CD8-positive, alpha-beta memory T cell (primary cell): ENCODE measurements around the gene TRAF2. TPM values are rescaled to one million over a fixed set of nuclear protein-coding genes. Genes with fewer than 3 reads are reported as not detected.

ENCODE experiments used
- CTCF ChIA-PET: fragments of 350-600 bp; sonication (Branson Sonifier 250); formaldehyde crosslinking; loops from one replicate; lab custom pipeline; 2021; ENCODE audit warnings: antibody characterized with exemption; lab: Charles Lee
- POLR2A ChIA-PET: fragments of 350-600 bp; sonication (Branson Sonifier 250); formaldehyde crosslinking; loops from one replicate; lab custom pipeline; 2021; ENCODE audit warnings: antibody characterized with exemption; lab: Charles Lee
- DNase-seq, 5 donors: peaks; one replicate each; pipeline versions ENCODE4 v3.0.0 to v3.0.0-alpha.2; 2020 to 2022; ENCODE audit warnings: mixed read lengths in 1 of 5
- H3K27ac ChIP-seq: one replicate; pipeline ENCODE4 v1.7.0; 2013; ENCODE audit warnings: low read depth, mild to moderate bottlenecking, low read length, moderate library complexity
- H3K27me3 ChIP-seq: 2 replicates; pipeline ENCODE4 v1.7.0; 2013; ENCODE audit warnings: low read length, mild to moderate bottlenecking; ENCODE audit not compliant: insufficient read depth, poor library complexity, severe bottlenecking
- H3K36me3 ChIP-seq: 2 replicates; pipeline ENCODE4 v1.7.0; 2013; ENCODE audit warnings: mild to moderate bottlenecking, low read length, moderate library complexity; ENCODE audit not compliant: insufficient read depth
- H3K4me1 ChIP-seq: 2 replicates; pipeline ENCODE4 v1.7.0; 2013; ENCODE audit warnings: mild to moderate bottlenecking, low read length, moderate library complexity; ENCODE audit not compliant: insufficient read depth
- H3K4me3 ChIP-seq: 2 replicates; pipeline ENCODE4 v1.7.0; 2013; ENCODE audit warnings: mild to moderate bottlenecking, low read length
- H3K9me3 ChIP-seq: 2 replicates; pipeline ENCODE4 v1.7.0; 2013; ENCODE audit warnings: mild to moderate bottlenecking, low read length
- H3K27ac Mint-ChIP-seq, 8 donors: one replicate each; pipeline ENCODE4 v1.8.0; 2020 to 2021; ENCODE audit warnings: mixed read lengths in 8 of 8, mild to moderate bottlenecking in 6 of 8, inconsistent platforms in 3 of 8, moderate library complexity in 3 of 8
- H3K27me3 Mint-ChIP-seq, 2 donors: one replicate each; pipeline ENCODE4 v1.8.0; 2020 to 2021; ENCODE audit warnings: mixed read lengths in 2 of 2, mild to moderate bottlenecking in 1 of 2, moderate library complexity in 1 of 2
- H3K36me3 Mint-ChIP-seq, 3 donors: one replicate each; pipeline ENCODE4 v1.8.0; 2020 to 2021; ENCODE audit warnings: mixed read lengths in 3 of 3, inconsistent platforms in 1 of 3, mild to moderate bottlenecking in 1 of 3
- H3K4me1 Mint-ChIP-seq, 3 donors: one replicate each; pipeline ENCODE4 v1.8.0; 2020 to 2021; ENCODE audit warnings: mixed read lengths in 3 of 3, inconsistent platforms in 1 of 3, mild to moderate bottlenecking in 1 of 3
- H3K4me3 Mint-ChIP-seq, 7 donors: one replicate each; pipeline ENCODE4 v1.8.0; 2020 to 2021; ENCODE audit warnings: mixed read lengths in 7 of 7, mild to moderate bottlenecking in 6 of 7, moderate library complexity in 4 of 7, inconsistent platforms in 2 of 7
- H3K9me3 Mint-ChIP-seq, 5 donors: one replicate each; pipeline ENCODE4 v1.8.0; 2020 to 2022; ENCODE audit warnings: mixed read lengths in 5 of 5, mild to moderate bottlenecking in 3 of 5, moderate library complexity in 2 of 5, inconsistent platforms in 1 of 5
- polyA plus RNA-seq: library from polyadenylated mRNA; unstranded; fragments of 300-500 nt; fragmentation: Illumina TruSeq; gene quantifications from one replicate; pipeline ENCODE4 v1.2.3, GENCODE V29; 2021
- total RNA-seq, 2 experiments: library from RNA; stranded (reverse); gene quantifications; one replicate each; pipeline ENCODE4 v1.2.3, GENCODE V29; 2021

The TRAF2 gene
- total and polyA plus RNA-seq, 3 experiments from 2014 or later: 23.1 to 60.5 (median 53.2) TPM

DNA sequence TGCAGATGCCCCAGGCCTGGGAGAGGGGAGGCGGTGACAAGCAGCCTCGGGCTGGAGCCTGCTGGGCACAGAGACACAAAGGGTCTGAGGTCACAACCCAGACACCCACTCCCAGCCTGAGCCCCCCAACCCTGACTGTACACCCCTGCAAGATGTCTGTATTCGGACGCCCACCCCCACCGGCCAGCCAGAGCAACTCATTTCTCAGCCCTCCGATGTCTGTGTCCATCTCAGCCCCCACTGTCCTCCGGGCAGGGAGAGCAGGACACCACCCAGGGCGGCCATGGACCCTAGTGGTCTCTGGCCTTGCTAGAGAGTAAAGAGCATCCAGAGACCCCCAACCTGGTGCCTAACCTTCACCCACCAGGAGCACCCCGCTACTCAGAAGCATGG lies 69.6 kb downstream of the TRAF2 start:
- Histone ChIP-seq H3K27ac (no peak overlapping the region), H3K9me3 (no peaks in the 10 kb centered on the region), H3K4me1 (peaks cover 17% of the 10 kb centered on the region), H3K36me3 (no peaks in the 10 kb centered on the region), H3K27me3 (no peaks in the 10 kb centered on the region), H3K4me3 (no peak overlapping the region)
- no peak for DNase-seq
- H3K27me3 Mint-ChIP-seq: no peaks in the 10 kb centered on the region
- H3K27ac Mint-ChIP-seq: no peak overlapping the region
- H3K4me3 Mint-ChIP-seq: no peak overlapping the region
- peaks cover 0 to 5% (median 2%) of the 10 kb centered on the region in 5 donors for H3K9me3 Mint-ChIP-seq
- peaks cover 20 to 55% (median 20%) of the 10 kb centered on the region in 3 donors for H3K4me1 Mint-ChIP-seq
- POLR2A ChIA-PET: interaction anchor here (0.5 kb wide), 1 partner anchor 111 kb away, joined by 3 read pairs; no protein-coding TSS in a partner anchor
- H3K36me3 Mint-ChIP-seq: peaks cover 0 to 12% (median 0%) of the 10 kb centered on the region in 3 donors
- CTCF ChIA-PET: no interaction called here

DNA sequence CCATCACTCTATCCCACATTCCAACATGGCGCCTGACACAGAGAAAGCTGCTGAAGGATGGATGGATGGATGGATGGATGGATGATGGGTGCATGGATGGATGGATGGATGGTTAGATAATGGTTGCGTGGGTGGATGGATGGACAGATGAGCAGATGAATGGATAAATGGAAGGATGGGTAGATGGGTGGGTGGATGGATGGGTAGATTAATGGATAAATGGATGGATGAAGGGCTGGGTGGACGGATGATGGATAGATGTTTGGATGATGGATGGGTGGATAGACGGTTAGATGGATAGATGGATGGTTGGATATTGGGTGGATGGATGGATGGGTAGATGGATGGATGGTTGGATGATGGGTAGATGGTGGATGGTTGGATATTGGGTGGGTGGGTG lies 70.3 kb downstream of the TRAF2 start:
- Histone ChIP-seq H3K9me3 (no peaks in the 10 kb centered on the region), H3K4me3 (no peak overlapping the region), H3K27me3 (no peaks in the 10 kb centered on the region), H3K36me3 (no peaks in the 10 kb centered on the region), H3K4me1 (peaks cover 21% of the 10 kb centered on the region), H3K27ac (no peak overlapping the region)
- CTCF ChIA-PET: no interaction called here
- no peak for DNase-seq
- Mint-ChIP-seq H3K36me3 (peaks cover 0 to 12% (median 0%) of the 10 kb centered on the region in 3 donors), H3K27ac (peak overlapping the region in 3 of 8 donors; percentile 33 to 73 (median 46)), H3K9me3 (peaks cover 0 to 5% (median 2%) of the 10 kb centered on the region in 5 donors), H3K4me1 (peaks cover 21 to 58% (median 22%) of the 10 kb centered on the region in 3 donors), H3K27me3 (no peaks in the 10 kb centered on the region), H3K4me3 (peak overlapping the region in 3 of 7 donors; percentile 25 to 55 (median 54))
- POLR2A ChIA-PET: no interaction called here

- Histone ChIP-seq H3K27ac (no peak overlapping the region), H3K4me1 (peaks cover 25% of the 10 kb centered on the region), H3K4me3 (no peak overlapping the region), H3K9me3 (no peaks in the 10 kb centered on the region), H3K27me3 (no peaks in the 10 kb centered on the region), H3K36me3 (no peaks in the 10 kb centered on the region)
- Mint-ChIP-seq H3K27ac (peak overlapping the region in 2 of 8 donors; percentile 33 to 74), H3K4me1 (peaks cover 21 to 67% (median 22%) of the 10 kb centered on the region in 3 donors), H3K9me3 (peaks cover 0 to 5% (median 2%) of the 10 kb centered on the region in 5 donors), H3K27me3 (no peaks in the 10 kb centered on the region), H3K4me3 (no peak overlapping the region), H3K36me3 (peaks cover 0 to 12% (median 0%) of the 10 kb centered on the region in 3 donors)
- POLR2A ChIA-PET: no interaction called here
- CTCF ChIA-PET: interaction anchor here (1.2 kb wide), 1 partner anchor 90 kb away, joined by 3 read pairs; no protein-coding TSS in a partner anchor
- DNase-seq: no peak
Observed at GRCh38 chr9:136957461-136957860, 71.1 kb downstream of the TRAF2 start.

- no peak overlapping the region for H3K27ac ChIP-seq
- ChIA-PET POLR2A (no interaction called here), CTCF (interaction anchor here (0.9 to 1.2 kb wide), 3 partner anchors 13 to 89 kb away, joined by 3 to 5 read pairs (median 3); partner anchors contain the start of gene C8G)
- H3K9me3 Mint-ChIP-seq: peaks cover 0 to 5% (median 2%) of the 10 kb centered on the region in 5 donors
- no peaks in the 10 kb centered on the region for H3K9me3 ChIP-seq
- H3K27ac Mint-ChIP-seq: peak overlapping the region in 5 of 8 donors; percentile 32 to 89 (median 83)
- peaks cover 26 to 71% (median 26%) of the 10 kb centered on the region in 3 donors for H3K4me1 Mint-ChIP-seq
- no peak overlapping the region for H3K4me3 ChIP-seq
- peaks cover 30% of the 10 kb centered on the region for H3K4me1 ChIP-seq
- H3K4me3 Mint-ChIP-seq: peak overlapping the region in 2 of 7 donors; percentile 44 to 48
- no peaks in the 10 kb centered on the region for H3K36me3 ChIP-seq
- no peak for DNase-seq
- H3K27me3 ChIP-seq: no peaks in the 10 kb centered on the region
- no peaks in the 10 kb centered on the region for H3K27me3 Mint-ChIP-seq
- peaks cover 0 to 12% (median 0%) of the 10 kb centered on the region in 3 donors for H3K36me3 Mint-ChIP-seq
Observed at GRCh38 chr9:136957901-136958300, 71.6 kb downstream of the TRAF2 start.

DNA sequence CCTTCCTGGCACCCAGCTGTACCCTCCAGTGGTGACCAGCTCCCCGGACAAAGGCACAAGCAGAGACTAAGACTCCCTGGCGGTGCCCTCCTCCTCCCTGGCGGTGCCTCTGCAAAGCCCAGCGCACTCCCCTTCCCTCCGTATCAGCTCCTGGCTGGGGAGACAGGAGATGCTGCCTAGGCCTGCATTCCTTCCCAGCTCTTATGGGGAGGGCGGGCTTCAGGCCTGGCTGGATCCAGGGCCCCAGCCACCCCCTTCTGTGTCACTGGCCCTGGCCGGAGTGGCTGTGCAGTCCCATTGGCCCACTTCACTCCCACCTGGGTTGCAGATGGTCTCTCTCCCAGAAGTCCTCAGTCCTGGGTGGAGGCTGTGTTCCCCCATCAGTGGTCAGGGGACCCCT lies 72.2 kb downstream of the TRAF2 start:
- Mint-ChIP-seq H3K27ac (peak overlapping the region in 6 of 8 donors; percentile 26 to 89 (median 62)), H3K27me3 (no peaks in the 10 kb centered on the region), H3K4me1 (peaks cover 30 to 77% (median 31%) of the 10 kb centered on the region in 3 donors), H3K36me3 (peaks cover 0 to 12% (median 0%) of the 10 kb centered on the region in 3 donors), H3K4me3 (no peak overlapping the region), H3K9me3 (peaks cover 0 to 5% (median 2%) of the 10 kb centered on the region in 5 donors)
- Histone ChIP-seq H3K27ac (no peak overlapping the region), H3K27me3 (no peaks in the 10 kb centered on the region), H3K4me1 (peaks cover 33% of the 10 kb centered on the region), H3K4me3 (no peak overlapping the region), H3K36me3 (no peaks in the 10 kb centered on the region), H3K9me3 (no peaks in the 10 kb centered on the region)
- POLR2A ChIA-PET: no interaction called here
- CTCF ChIA-PET: interaction anchor here (0.9 to 2.6 kb wide), 4 partner anchors 10 to 89 kb away, joined by 3 to 9 read pairs (median 4); partner anchors contain the start of gene C8G
- no peak for DNase-seq

GRCh38 chr9:136958898-136959850 lies 72.9 kb downstream of the TRAF2 start:
- POLR2A ChIA-PET: interaction anchor here (0.5 to 1.4 kb wide), 7 partner anchors 8 to 76 kb away, joined by 3 to 11 read pairs (median 7); partner anchors contain the start of gene PAXX
- peak overlapping the region in 7 of 8 donors; percentile 45 to 98 (median 77) for H3K27ac Mint-ChIP-seq

DNA sequence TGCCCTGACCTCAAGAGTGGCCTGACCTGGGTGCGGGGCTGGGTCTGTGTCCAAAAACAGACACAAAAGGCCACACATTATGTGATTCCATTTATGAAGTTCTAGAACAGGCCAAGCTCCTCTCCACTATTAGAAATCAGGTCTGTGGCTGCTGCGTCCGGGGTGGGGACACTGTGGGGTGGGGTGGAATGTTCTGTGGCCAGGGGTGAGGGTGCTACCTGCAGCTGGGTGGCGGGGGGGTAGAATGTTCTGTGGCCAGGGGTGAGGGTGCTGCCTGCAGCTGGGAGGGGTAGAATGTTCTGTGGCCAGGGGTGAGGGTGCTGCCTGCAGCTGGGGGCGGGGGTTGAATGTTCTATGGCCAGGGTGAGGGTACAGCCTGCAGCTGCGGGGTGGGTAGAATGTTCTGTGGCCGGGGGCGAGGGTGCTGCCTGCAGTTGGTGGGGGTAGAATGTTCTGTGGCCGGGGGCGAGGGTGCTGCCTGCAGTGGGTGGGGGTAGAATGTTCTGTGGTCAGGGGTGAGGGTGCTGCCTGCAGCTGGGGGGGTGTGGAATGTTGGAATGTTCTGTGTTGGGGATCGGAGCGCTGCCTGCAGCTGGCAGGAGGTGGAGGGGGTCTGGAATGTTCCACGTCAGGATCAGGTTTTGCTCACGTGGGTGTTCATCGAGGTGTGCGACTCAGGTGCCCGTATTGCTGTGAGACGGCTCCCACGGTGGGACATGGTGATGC lies 74.1 kb downstream of the TRAF2 start:
- peak in 4 of 5 donors; percentile 40 to 73 (median 52) for DNase-seq
- Mint-ChIP-seq H3K4me3 (peak overlapping the region in 6 of 7 donors; percentile 72 to 91 (median 76)), H3K27ac (peak overlapping the region; percentile 91 to 98 (median 96)), H3K9me3 (peaks cover 0 to 5% (median 2%) of the 10 kb centered on the region in 5 donors), H3K36me3 (peaks cover 0 to 12% (median 0%) of the 10 kb centered on the region in 3 donors), H3K27me3 (peaks cover 0 to under 1% of the 10 kb centered on the region in 2 donors), H3K4me1 (peaks cover 38 to 83% (median 40%) of the 10 kb centered on the region in 3 donors)
- peak overlapping the region; percentile 16 for H3K27ac ChIP-seq
- H3K9me3 ChIP-seq: no peaks in the 10 kb centered on the region
- POLR2A ChIA-PET: interaction anchor here (0.6 to 1.4 kb wide), 7 partner anchors 9 to 74 kb away, joined by 3 to 11 read pairs (median 7); partner anchors contain the start of gene PAXX
- H3K4me3 ChIP-seq: no peak overlapping the region
- H3K27me3 ChIP-seq: no peaks in the 10 kb centered on the region
- H3K36me3 ChIP-seq: no peaks in the 10 kb centered on the region
- CTCF ChIA-PET: interaction anchor here (0.7 to 2.6 kb wide), 7 partner anchors 9 to 75 kb away, joined by 3 to 13 read pairs (median 7); partner anchors contain the start of genes ABCA2, C8G and FBXW5
- H3K4me1 ChIP-seq: peaks cover 43% of the 10 kb centered on the region

More at GRCh38 chr9:136958898-136959850, 72.9 kb downstream of the TRAF2 start:
- H3K27ac ChIP-seq: peak overlapping the region; percentile 16
- H3K4me3 ChIP-seq: no peak overlapping the region
- no peak for DNase-seq
- Mint-ChIP-seq H3K27me3 (no peaks in the 10 kb centered on the region), H3K4me1 (peaks cover 30 to 79% (median 31%) of the 10 kb centered on the region in 3 donors), H3K36me3 (peaks cover 0 to 12% (median 0%) of the 10 kb centered on the region in 3 donors), H3K9me3 (peaks cover 0 to 5% (median 2%) of the 10 kb centered on the region in 5 donors), H3K4me3 (peak overlapping the region in 2 of 7 donors; percentile 32 to 72)
- no peaks in the 10 kb centered on the region for H3K9me3 ChIP-seq
- H3K36me3 ChIP-seq: no peaks in the 10 kb centered on the region
- CTCF ChIA-PET: interaction anchor here (0.9 to 2.6 kb wide), 8 partner anchors 8 to 88 kb away, joined by 3 to 13 read pairs (median 4); partner anchors contain the start of genes ABCA2 and C8G
- H3K4me1 ChIP-seq: peaks cover 33% of the 10 kb centered on the region
- H3K27me3 ChIP-seq: no peaks in the 10 kb centered on the region
